ENCODE results near the gene ANKRD31. TPM values are rescaled to one million over a fixed set of nuclear protein-coding genes. Genes with fewer than 3 reads are reported as not detected.

Gene ANKRD31
- total RNA-seq, 1 experiment from 2014 or later = not detected

DNA sequence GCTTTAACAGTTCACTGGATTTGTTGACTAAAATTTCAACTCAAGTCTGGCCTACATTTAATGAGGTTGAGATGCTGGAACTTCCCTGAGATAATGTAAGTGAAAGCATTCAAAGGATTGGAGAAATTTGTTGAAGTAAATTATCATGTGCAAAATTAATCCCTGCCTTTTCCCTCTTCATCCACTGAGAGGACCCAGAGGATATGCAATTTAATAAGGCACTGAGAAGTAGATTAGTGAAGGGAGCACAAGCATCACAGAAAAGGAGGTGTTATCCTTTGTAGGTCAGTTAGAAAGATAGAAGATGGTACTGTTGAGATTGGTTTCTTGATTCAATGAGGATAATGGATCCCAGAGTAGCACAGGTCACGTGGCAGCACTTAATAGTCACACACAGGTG, 42.6 kb upstream of the ANKRD31 start:
- DNase-seq (ENCODE audit: low read depth, low spot score) = no peak
- intact Hi-C loops (cut with micrococcal nuclease; ENCODE audit: unreplicated experiment) = no loop called here
- no TSS peak for BruUV-seq (replicated peaks)
- ChIA-PET POLR2A (no interaction called here), CTCF (no interaction called here)
- Histone ChIP-seq H3K4me1 (ENCODE audit: control insufficient read depth, insufficient read depth, low read length) (no peaks in the 10 kb centered on the region), H3K36me3 (ENCODE audit: control insufficient read depth, insufficient read depth, low read length) (no peaks in the 10 kb centered on the region), H3K9me3 (ENCODE audit: control insufficient read depth, insufficient read depth, low read depth, low read length) (no peaks in the 10 kb centered on the region), H3K27me3 (ENCODE audit: control insufficient read depth, insufficient read depth, low read length) (peaks cover 2% of the 10 kb centered on the region; the same call in 1 of the 2 replicates), H3K27ac (ENCODE audit: low read length) (no peak overlapping the region), H3K4me3 (ENCODE audit: low read depth in 2 of 2, low read length in 2 of 2) (no peak overlapping the region)
- no peak for ATAC-seq
- no peak for TF ChIP-seq TCF7L2 (IDR thresholded peaks at IDR 0.05; ENCODE audit: low read depth, low read length)
- TF ChIP-seq POLR2AphosphoS5 (IDR thresholded peaks at IDR 0.05; ENCODE audit: low read depth, low read length) = no peak
- TF ChIP-seq, protein P1, sequence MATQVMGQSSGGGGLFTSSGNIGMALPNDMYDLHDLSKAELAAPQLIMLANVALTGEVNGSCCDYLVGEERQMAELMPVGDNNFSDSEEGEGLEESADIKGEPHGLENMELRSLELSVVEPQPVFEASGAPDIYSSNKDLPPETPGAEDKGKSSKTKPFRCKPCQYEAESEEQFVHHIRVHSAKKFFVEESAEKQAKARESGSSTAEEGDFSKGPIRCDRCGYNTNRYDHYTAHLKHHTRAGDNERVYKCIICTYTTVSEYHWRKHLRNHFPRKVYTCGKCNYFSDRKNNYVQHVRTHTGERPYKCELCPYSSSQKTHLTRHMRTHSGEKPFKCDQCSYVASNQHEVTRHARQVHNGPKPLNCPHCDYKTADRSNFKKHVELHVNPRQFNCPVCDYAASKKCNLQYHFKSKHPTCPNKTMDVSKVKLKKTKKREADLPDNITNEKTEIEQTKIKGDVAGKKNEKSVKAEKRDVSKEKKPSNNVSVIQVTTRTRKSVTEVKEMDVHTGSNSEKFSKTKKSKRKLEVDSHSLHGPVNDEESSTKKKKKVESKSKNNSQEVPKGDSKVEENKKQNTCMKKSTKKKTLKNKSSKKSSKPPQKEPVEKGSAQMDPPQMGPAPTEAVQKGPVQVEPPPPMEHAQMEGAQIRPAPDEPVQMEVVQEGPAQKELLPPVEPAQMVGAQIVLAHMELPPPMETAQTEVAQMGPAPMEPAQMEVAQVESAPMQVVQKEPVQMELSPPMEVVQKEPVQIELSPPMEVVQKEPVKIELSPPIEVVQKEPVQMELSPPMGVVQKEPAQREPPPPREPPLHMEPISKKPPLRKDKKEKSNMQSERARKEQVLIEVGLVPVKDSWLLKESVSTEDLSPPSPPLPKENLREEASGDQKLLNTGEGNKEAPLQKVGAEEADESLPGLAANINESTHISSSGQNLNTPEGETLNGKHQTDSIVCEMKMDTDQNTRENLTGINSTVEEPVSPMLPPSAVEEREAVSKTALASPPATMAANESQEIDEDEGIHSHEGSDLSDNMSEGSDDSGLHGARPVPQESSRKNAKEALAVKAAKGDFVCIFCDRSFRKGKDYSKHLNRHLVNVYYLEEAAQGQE (IDR thresholded peaks at IDR 0.05; ENCODE audit: insufficient read depth in 1 of 2, low read depth in 2 of 2, low read length in 1 of 2) = no peak
- TF ChIP-seq CTCF (IDR thresholded peaks at IDR 0.05) = no peak; the same call in 1 of the 2 replicates
- TF ChIP-seq SIN3A (IDR thresholded peaks at IDR 0.05; ENCODE audit: borderline replicate concordance, insufficient read depth, low read depth, low read length) = no peak
- in situ Hi-C loops (cut with HindIII; ENCODE audit: low pct_unique_long_range_greater_than_20kb, low sequenced_read_pairs) = no loop called here

DNA sequence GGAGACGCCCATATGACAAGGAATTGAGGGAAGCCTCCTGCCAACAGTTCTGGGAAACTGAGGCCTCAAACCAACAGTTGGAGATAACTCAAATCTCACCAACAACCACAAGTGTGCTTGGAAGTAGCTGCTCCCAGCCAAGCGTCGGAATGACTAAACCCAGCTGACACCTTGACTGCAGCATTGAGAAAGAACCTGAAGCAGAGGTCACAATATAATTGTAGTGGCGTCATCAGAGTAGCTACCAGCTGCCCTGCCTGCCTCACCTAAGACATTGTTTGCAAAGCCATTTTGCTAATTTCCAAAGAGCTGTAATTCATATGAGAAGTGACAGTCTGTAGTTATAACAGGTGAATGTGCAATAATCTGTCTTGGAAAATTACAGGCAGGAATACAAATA, 40.8 kb upstream of the ANKRD31 start:
- ChIA-PET CTCF (no interaction called here), POLR2A (no interaction called here)
- TF ChIP-seq, protein P1 (IDR thresholded peaks at IDR 0.05; ENCODE audit: insufficient read depth in 1 of 2, low read depth in 2 of 2, low read length in 1 of 2) = no peak
- TF ChIP-seq SIN3A (IDR thresholded peaks at IDR 0.05; ENCODE audit: borderline replicate concordance, insufficient read depth, low read depth, low read length) (no peak), TCF7L2 (IDR thresholded peaks at IDR 0.05; ENCODE audit: low read depth, low read length) (no peak), POLR2AphosphoS5 (IDR thresholded peaks at IDR 0.05; ENCODE audit: low read depth, low read length) (no peak), CTCF (IDR thresholded peaks at IDR 0.05) (no peak)
- BruUV-seq (replicated peaks) = no TSS peak
- no peaks in the 10 kb centered on the region for H3K9me3 ChIP-seq (ENCODE audit: control insufficient read depth, insufficient read depth, low read depth, low read length)
- ATAC-seq (no peak), DNase-seq (ENCODE audit: low read depth, low spot score) (no peak)
- H3K27me3 ChIP-seq (ENCODE audit: control insufficient read depth, insufficient read depth, low read length) = peaks cover 2% of the 10 kb centered on the region; the same call in 1 of the 2 replicates
- in situ Hi-C loops (cut with HindIII; ENCODE audit: low pct_unique_long_range_greater_than_20kb, low sequenced_read_pairs) (no loop called here), intact Hi-C loops (cut with micrococcal nuclease; ENCODE audit: unreplicated experiment) (no loop called here)
- no peaks in the 10 kb centered on the region for H3K4me1 ChIP-seq (ENCODE audit: control insufficient read depth, insufficient read depth, low read length)
- H3K27ac ChIP-seq (ENCODE audit: low read length) = no peak overlapping the region
- no peak overlapping the region for H3K4me3 ChIP-seq (ENCODE audit: low read depth in 2 of 2, low read length in 2 of 2)
- no peaks in the 10 kb centered on the region for H3K36me3 ChIP-seq (ENCODE audit: control insufficient read depth, insufficient read depth, low read length)

Measured in Panc1 (cell line).